WTC11 (cell line): ENCODE results near the gene PDLIM5. TPM values are rescaled to one million over a fixed set of nuclear protein-coding genes. Genes with fewer than 3 reads are reported as not detected.
A peak's percentile ranks its signal among the peaks of the same experiment; 100 is the strongest.

Source experiments
- ATAC-seq: fragments of 200-7000 bp; cut with Tn5 transposase; 2 replicates; pipeline ENCODE4 v1.10.0; 2021; ENCODE audit warnings: mild to moderate bottlenecking, moderate library complexity
- CTCF ChIA-PET: fragments of 300-600 bp; sonication (Branson Sonifier 250); formaldehyde crosslinking; loops from one replicate; lab custom pipeline; 2021; ENCODE audit warnings: antibody characterized with exemption; lab: Charles Lee
- POLR2A ChIA-PET: fragments of 350-600 bp; sonication (Branson Sonifier 250); formaldehyde crosslinking; loops from one replicate; lab custom pipeline; 2021; ENCODE audit warnings: antibody characterized with exemption; lab: Charles Lee
- DNase-seq: peaks from one replicate; pipeline ENCODE4 v3.0.0; 2021; ENCODE audit warnings: low spot score
- H3K27ac Mint-ChIP-seq: 2 replicates; pipeline ENCODE4 v1.8.0; 2021; ENCODE audit warnings: mixed read lengths
- H3K27me3 Mint-ChIP-seq: 2 replicates; pipeline ENCODE4 v1.8.0; 2021; ENCODE audit warnings: low read depth, mild to moderate bottlenecking, moderate library complexity, mixed read lengths
- H3K36me3 Mint-ChIP-seq: 2 replicates; pipeline ENCODE4 v1.8.0; 2021; ENCODE audit warnings: mixed read lengths
- H3K4me1 Mint-ChIP-seq: 2 replicates; pipeline ENCODE4 v1.8.0; 2022; ENCODE audit warnings: mixed read lengths
- H3K4me3 Mint-ChIP-seq: 2 replicates; pipeline ENCODE4 v1.8.0; 2021; ENCODE audit warnings: mild to moderate bottlenecking, moderate library complexity, mixed read lengths
- H3K9me3 Mint-ChIP-seq: 2 replicates; pipeline ENCODE4 v1.8.0; 2021; ENCODE audit warnings: mixed read lengths
- AR ChIP-seq: fragments of 250-450 bp; sonication (Bioruptor Pico); IDR thresholded peaks from 2 replicates; pipeline ENCODE4 v1.9.0; 2021; ENCODE audit warnings: mild to moderate bottlenecking
- ATF1 ChIP-seq: sonication (generic); formaldehyde crosslinking; IDR thresholded peaks from 2 replicates; pipeline ENCODE4 v1.8.1; 2023; ENCODE audit warnings: mild to moderate bottlenecking, moderate library complexity, missing genetic modification reagents
- CREM ChIP-seq: sonication (generic); formaldehyde crosslinking; IDR thresholded peaks from 2 replicates; pipeline ENCODE4 v1.8.1; 2022; ENCODE audit warnings: mild to moderate bottlenecking, missing genetic modification reagents, moderate library complexity
- CTCF ChIP-seq: fragments of 200-600 bp; IDR thresholded peaks from 2 replicates; pipeline ENCODE4 v1.8.0; 2022; ENCODE audit warnings: antibody characterized with exemption
- E2F4 ChIP-seq: sonication (generic); formaldehyde crosslinking; IDR thresholded peaks from 2 replicates; pipeline ENCODE4 v1.8.1; 2022; ENCODE audit warnings: low read depth, mild to moderate bottlenecking, moderate library complexity, missing genetic modification reagents, borderline replicate concordance
- EMX1 ChIP-seq: fragments of 250-450 bp; sonication (Bioruptor Pico); IDR thresholded peaks from 2 replicates; pipeline ENCODE4 v1.8.0; 2021; ENCODE audit warnings: mild to moderate bottlenecking
- FOXJ3 ChIP-seq: sonication (generic); formaldehyde crosslinking; IDR thresholded peaks from 2 replicates; pipeline ENCODE4 v1.9.0; 2021; ENCODE audit warnings: missing genetic modification reagents, mild to moderate bottlenecking, borderline replicate concordance
- HMGA2 ChIP-seq: fragments of 250-450 bp; sonication (Bioruptor Pico); IDR thresholded peaks from 2 replicates; pipeline ENCODE4 v1.4.0; 2021; ENCODE audit warnings: mild to moderate bottlenecking, moderate library complexity
- PREB ChIP-seq: sonication (generic); formaldehyde crosslinking; IDR thresholded peaks from 2 replicates; pipeline ENCODE4 v1.8.1; 2022; ENCODE audit warnings: mild to moderate bottlenecking, missing genetic modification reagents, moderate library complexity, borderline replicate concordance
- SMAD4 ChIP-seq: sonication (generic); formaldehyde crosslinking; IDR thresholded peaks from 2 replicates; pipeline ENCODE4 v1.8.0; 2022; ENCODE audit warnings: mild to moderate bottlenecking, missing genetic modification reagents
- TEAD1 ChIP-seq: sonication (generic); formaldehyde crosslinking; IDR thresholded peaks from 2 replicates; pipeline ENCODE4 v1.8.0; 2022; ENCODE audit warnings: mild to moderate bottlenecking, missing genetic modification reagents
- TP53 ChIP-seq: sonication (generic); formaldehyde crosslinking; IDR thresholded peaks from 2 replicates; pipeline ENCODE4 v1.8.1; 2023; ENCODE audit warnings: mild to moderate bottlenecking, missing genetic modification reagents
- USF1 ChIP-seq: sonication (generic); formaldehyde crosslinking; IDR thresholded peaks from 2 replicates; pipeline ENCODE4 v1.8.0; 2022; ENCODE audit warnings: mild to moderate bottlenecking, missing genetic modification reagents
- ZNF121 ChIP-seq: sonication (generic); formaldehyde crosslinking; IDR thresholded peaks from 2 replicates; pipeline ENCODE4 v1.8.0; 2023; ENCODE audit warnings: missing genetic modification reagents
- ZNF219 ChIP-seq: sonication (generic); formaldehyde crosslinking; IDR thresholded peaks from 2 replicates; pipeline ENCODE4 v1.8.0; 2023; ENCODE audit warnings: missing genetic modification reagents, mild to moderate bottlenecking, borderline replicate concordance
- ZNF423 ChIP-seq: fragments of 250-450 bp; sonication (Bioruptor Pico); IDR thresholded peaks from 2 replicates; pipeline ENCODE4 v2.1.2; 2022; ENCODE audit warnings: mild to moderate bottlenecking, moderate library complexity
- ZSCAN18 ChIP-seq: fragments of 250-450 bp; sonication (Bioruptor Pico); IDR thresholded peaks from 2 replicates; pipeline ENCODE4 v2.1.2; 2022; ENCODE audit warnings: mild to moderate bottlenecking, moderate library complexity
- total RNA-seq: library from RNA; stranded (reverse); gene quantifications from 3 replicates; pipeline ENCODE4 v1.2.3, GENCODE V29; 2021

The PDLIM5 gene
- total RNA-seq, 1 experiment from 2014 or later: 51.5 TPM

- TF ChIP-seq ZNF219 (no peak), HMGA2 (no peak), CTCF (no peak)
- TF ChIP-seq, all 79 proteins: peak for 0
These were observed 143.3 kb downstream of the PDLIM5 start (continued) for GRCh38 chr4:94595013-94595412.

GRCh38 chr4:94595880-94596483, 144.2 kb downstream of the PDLIM5 start:
- DNase-seq: no peak
- POLR2A ChIA-PET: no interaction called here

GRCh38 chr4:94598758-94599157, 147.0 kb downstream of the PDLIM5 start:
- POLR2A ChIA-PET: no interaction called here
- no peaks in the 10 kb centered on the region for H3K27me3 Mint-ChIP-seq
- no peak overlapping the region for H3K27ac Mint-ChIP-seq
- CTCF ChIA-PET: no interaction called here
- ATAC-seq: no peak
- TF ChIP-seq ZSCAN18 (CRISPR knock-in tag) (no peak), ZNF423 (CRISPR knock-in tag) (no peak), USF1 (no peak), TP53 (CRISPR knock-in tag) (no peak)
- H3K9me3 Mint-ChIP-seq: no peaks in the 10 kb centered on the region
- no peak overlapping the region for H3K4me3 Mint-ChIP-seq
- DNase-seq: no peak
- peaks cover 2% of the 10 kb centered on the region; the same call in 1 of the 2 replicates for H3K4me1 Mint-ChIP-seq
- no peaks in the 10 kb centered on the region for H3K36me3 Mint-ChIP-seq

More at GRCh38 chr4:94595880-94596483, 144.2 kb downstream of the PDLIM5 start:
- CTCF ChIA-PET: no interaction called here
- H3K4me3 Mint-ChIP-seq: no peak overlapping the region
- TF ChIP-seq ATF1 (CRISPR knock-in tag): no peak
- no peak overlapping the region for H3K27ac Mint-ChIP-seq
- no peaks in the 10 kb centered on the region for H3K27me3 Mint-ChIP-seq
- H3K4me1 Mint-ChIP-seq: peaks cover 2% of the 10 kb centered on the region; the same call in 1 of the 2 replicates
- H3K9me3 Mint-ChIP-seq: no peaks in the 10 kb centered on the region
- H3K36me3 Mint-ChIP-seq: no peaks in the 10 kb centered on the region; the same call in 1 of the 2 replicates
- ATAC-seq: 0 out of 2 replicates have a peak, but pooled peaks have one; percentile 38

GRCh38 chr4:94603170-94603747, 151.5 kb downstream of the PDLIM5 start:
- Mint-ChIP-seq H3K4me3 (no peak overlapping the region), H3K9me3 (no peaks in the 10 kb centered on the region), H3K36me3 (no peaks in the 10 kb centered on the region), H3K27ac (0 out of 2 replicates have a peak overlapping the region, but pooled peaks have one; percentile 3), H3K27me3 (no peaks in the 10 kb centered on the region), H3K4me1 (no peaks in the 10 kb centered on the region)
- no peak for DNase-seq
- POLR2A ChIA-PET: no interaction called here
- no peak for ATAC-seq
- CTCF ChIA-PET: no interaction called here
- TF ChIP-seq SMAD4 (CRISPR knock-in tag) (no peak), CREM (CRISPR knock-in tag) (no peak), EMX1 (CRISPR knock-in tag) (no peak), ZSCAN18 (CRISPR knock-in tag) (no peak), TEAD1 (CRISPR knock-in tag) (no peak), PREB (CRISPR knock-in tag) (no peak), HMGA2 (no peak), ZNF121 (CRISPR knock-in tag) (no peak), FOXJ3 (CRISPR knock-in tag) (no peak), E2F4 (CRISPR knock-in tag) (no peak), ZNF219 (no peak), AR (no peak)
